ENCODE measurements around the gene GRB10.

GRB10 gene

GRCh38 chr7:50567715-50568261 lies 214.9 kb downstream of the GRB10 start:
- H2AFZ ChIP-seq (ENCODE audit: low read depth, low read length): no peak overlapping the region

DNA sequence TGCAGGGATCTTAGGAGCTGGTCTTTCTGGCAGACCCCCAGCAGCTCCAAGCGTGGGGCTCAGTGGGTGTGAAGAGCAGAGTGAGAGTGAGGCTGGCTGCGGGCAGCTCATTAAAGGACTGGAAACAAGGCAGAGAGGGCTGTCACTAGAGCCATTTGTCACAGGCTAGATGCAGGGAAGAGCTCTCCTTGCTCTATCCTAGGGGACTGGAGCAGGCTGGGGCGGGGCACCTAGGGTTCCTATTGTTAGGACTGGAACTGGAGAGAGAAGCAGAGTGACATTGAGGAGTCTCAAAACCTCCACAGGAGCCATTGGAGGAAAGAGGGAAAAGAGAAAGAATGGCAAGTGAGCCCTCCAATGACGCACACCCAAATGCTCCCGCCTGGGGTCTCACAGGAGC lies 216.7 kb downstream of the GRB10 start:
- Histone ChIP-seq H3K36me3 (ENCODE audit: insufficient read depth, low read length) (no peaks in the 10 kb centered on the region), H3K9ac (ENCODE audit: low read depth, low read length) (no peak overlapping the region), H3K9me3 (ENCODE audit: insufficient read depth, low read length, severe bottlenecking) (no peaks in the 10 kb centered on the region), H3K27me3 (ENCODE audit: insufficient read depth, low read length, poor library complexity) (peaks cover 3% of the 10 kb centered on the region), H3K27ac (ENCODE audit: low read length) (no peak overlapping the region), H3K4me1 (ENCODE audit: insufficient read depth, low read length) (no peaks in the 10 kb centered on the region), H3K79me2 (ENCODE audit: insufficient read depth, low read length) (no peaks in the 10 kb centered on the region), H3K4me2 (ENCODE audit: insufficient read depth, low read length) (no peak overlapping the region), H3K4me3 (ENCODE audit: low read depth in 1 of 2, low read length in 2 of 2) (no peak overlapping the region), H2AFZ (ENCODE audit: low read depth, low read length) (no peak overlapping the region), H4K20me1 (ENCODE audit: insufficient read depth, low read length) (no peaks in the 10 kb centered on the region)
- TF ChIP-seq, protein P1, sequence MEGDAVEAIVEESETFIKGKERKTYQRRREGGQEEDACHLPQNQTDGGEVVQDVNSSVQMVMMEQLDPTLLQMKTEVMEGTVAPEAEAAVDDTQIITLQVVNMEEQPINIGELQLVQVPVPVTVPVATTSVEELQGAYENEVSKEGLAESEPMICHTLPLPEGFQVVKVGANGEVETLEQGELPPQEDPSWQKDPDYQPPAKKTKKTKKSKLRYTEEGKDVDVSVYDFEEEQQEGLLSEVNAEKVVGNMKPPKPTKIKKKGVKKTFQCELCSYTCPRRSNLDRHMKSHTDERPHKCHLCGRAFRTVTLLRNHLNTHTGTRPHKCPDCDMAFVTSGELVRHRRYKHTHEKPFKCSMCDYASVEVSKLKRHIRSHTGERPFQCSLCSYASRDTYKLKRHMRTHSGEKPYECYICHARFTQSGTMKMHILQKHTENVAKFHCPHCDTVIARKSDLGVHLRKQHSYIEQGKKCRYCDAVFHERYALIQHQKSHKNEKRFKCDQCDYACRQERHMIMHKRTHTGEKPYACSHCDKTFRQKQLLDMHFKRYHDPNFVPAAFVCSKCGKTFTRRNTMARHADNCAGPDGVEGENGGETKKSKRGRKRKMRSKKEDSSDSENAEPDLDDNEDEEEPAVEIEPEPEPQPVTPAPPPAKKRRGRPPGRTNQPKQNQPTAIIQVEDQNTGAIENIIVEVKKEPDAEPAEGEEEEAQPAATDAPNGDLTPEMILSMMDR (IDR thresholded peaks at IDR 0.05; ENCODE audit: borderline replicate concordance, extremely low read depth, low read length, poor library complexity, severe bottlenecking): no peak
- no peak for TF ChIP-seq EZH2 (IDR thresholded peaks at IDR 0.05; ENCODE audit: borderline replicate concordance, low read depth, low read length, severe bottlenecking)
- DNase-seq (no peak), ATAC-seq (ENCODE audit: insufficient read depth, low read depth) (no peak)

More at GRCh38 chr7:50567715-50568261, 214.9 kb downstream of the GRB10 start:
- H3K9me3 ChIP-seq (ENCODE audit: insufficient read depth, low read length, severe bottlenecking): no peaks in the 10 kb centered on the region
- H3K27ac ChIP-seq (ENCODE audit: low read length): no peak overlapping the region
- H3K27me3 ChIP-seq (ENCODE audit: insufficient read depth, low read length, poor library complexity): peaks cover 3% of the 10 kb centered on the region
- no peaks in the 10 kb centered on the region for H3K79me2 ChIP-seq (ENCODE audit: insufficient read depth, low read length)
- no peak for DNase-seq
- no peaks in the 10 kb centered on the region for H3K36me3 ChIP-seq (ENCODE audit: insufficient read depth, low read length)
- TF ChIP-seq, protein P1 (IDR thresholded peaks at IDR 0.05; ENCODE audit: borderline replicate concordance, extremely low read depth, low read length, poor library complexity, severe bottlenecking): no peak
- no peak for TF ChIP-seq EZH2 (IDR thresholded peaks at IDR 0.05; ENCODE audit: borderline replicate concordance, low read depth, low read length, severe bottlenecking)
- no peaks in the 10 kb centered on the region for H3K4me1 ChIP-seq (ENCODE audit: insufficient read depth, low read length)
- H4K20me1 ChIP-seq (ENCODE audit: insufficient read depth, low read length): no peaks in the 10 kb centered on the region
- H3K4me2 ChIP-seq (ENCODE audit: insufficient read depth, low read length): no peak overlapping the region
- no peak overlapping the region for H3K4me3 ChIP-seq (ENCODE audit: low read depth in 1 of 2, low read length in 2 of 2)
- ATAC-seq (ENCODE audit: insufficient read depth, low read depth): no peak
- H3K9ac ChIP-seq (ENCODE audit: low read depth, low read length): no peak overlapping the region

GRCh38 chr7:50565559-50565916 lies 217.2 kb downstream of the GRB10 start:
- TF ChIP-seq, protein P1 (IDR thresholded peaks at IDR 0.05; ENCODE audit: borderline replicate concordance, extremely low read depth, low read length, poor library complexity, severe bottlenecking): no peak
- TF ChIP-seq EZH2 (IDR thresholded peaks at IDR 0.05; ENCODE audit: borderline replicate concordance, low read depth, low read length, severe bottlenecking): no peak
- no peak overlapping the region for H3K27ac ChIP-seq (ENCODE audit: low read length)
- DNase-seq: no peak
- H3K36me3 ChIP-seq (ENCODE audit: insufficient read depth, low read length): no peaks in the 10 kb centered on the region
- no peak overlapping the region for H3K4me3 ChIP-seq (ENCODE audit: low read depth in 1 of 2, low read length in 2 of 2)
- H3K27me3 ChIP-seq (ENCODE audit: insufficient read depth, low read length, poor library complexity): peaks cover 3% of the 10 kb centered on the region
- H3K4me2 ChIP-seq (ENCODE audit: insufficient read depth, low read length): no peak overlapping the region
- no peaks in the 10 kb centered on the region for H3K4me1 ChIP-seq (ENCODE audit: insufficient read depth, low read length)
- no peaks in the 10 kb centered on the region for H4K20me1 ChIP-seq (ENCODE audit: insufficient read depth, low read length)
- no peaks in the 10 kb centered on the region for H3K79me2 ChIP-seq (ENCODE audit: insufficient read depth, low read length)
- no peak for ATAC-seq (ENCODE audit: insufficient read depth, low read depth)
- no peak overlapping the region for H2AFZ ChIP-seq (ENCODE audit: low read depth, low read length)
- H3K9me3 ChIP-seq (ENCODE audit: insufficient read depth, low read length, severe bottlenecking): no peaks in the 10 kb centered on the region
- H3K9ac ChIP-seq (ENCODE audit: low read depth, low read length): no peak overlapping the region
